ENCODE results near the gene EML3.
"Not testable (repeated sequence)": the region's sequence is repeated elsewhere in the genome, so short reads cannot be mapped to it uniquely, and the experiment has no call there.

Gene EML3

GRCh38 chr11:62599901-62600300, 12.7 kb downstream of the EML3 start:
- no peak for DNase-seq (ENCODE audit: low read depth in 2 of 2)

GRCh38 chr11:62599069-62599696, 13.4 kb downstream of the EML3 start:
- peak; percentile 89 to 94 for DNase-seq (ENCODE audit: low read depth in 2 of 2)

GRCh38 chr11:62595124-62595523, 17.5 kb downstream of the EML3 start:
- DNase-seq (ENCODE audit: low read depth in 2 of 2) = no peak

- DNase-seq (ENCODE audit: low read depth in 2 of 2) = peak in 1 of 2 experiments; percentile 74
Measured at GRCh38 chr11:62593434-62594044, 19.0 kb downstream of the EML3 start.

GRCh38 chr11:62592989-62593421, 19.6 kb downstream of the EML3 start:
- no peak for DNase-seq (ENCODE audit: low read depth in 2 of 2)

GRCh38 chr11:62592146-62592815, 20.3 kb downstream of the EML3 start:
- no peak for DNase-seq (ENCODE audit: low read depth in 2 of 2)

GRCh38 chr11:62591448-62592145, 21.0 kb downstream of the EML3 start, which contains the start of gene TUT1:
Gene TUT1, minus strand, starts transcription at chr11:62591523. Its CDS starts 38 bp downstream, at chr11:62591485.
- DNase-seq (ENCODE audit: low read depth in 2 of 2) = peak; percentile 93 to 94

GRCh38 chr11:62588966-62589637, 23.5 kb downstream of the EML3 start:
- DNase-seq (ENCODE audit: low read depth in 2 of 2) = no peak

- not testable (repeated sequence) for DNase-seq (ENCODE audit: low read depth in 2 of 2)
Measured at GRCh38 chr11:62585356-62585755, 27.2 kb downstream of the EML3 start.

- not testable (repeated sequence) for DNase-seq (ENCODE audit: low read depth in 2 of 2)
Measured at GRCh38 chr11:62581735-62582134, 30.8 kb downstream of the EML3 start.

- no peak for DNase-seq (ENCODE audit: low read depth in 2 of 2)
Measured at GRCh38 chr11:62580959-62581715, 31.4 kb downstream of the EML3 start.

- DNase-seq (ENCODE audit: low read depth in 2 of 2) = no peak
Measured at GRCh38 chr11:62579252-62579651, 33.3 kb downstream of the EML3 start.

GRCh38 chr11:62578541-62578940, 34.0 kb downstream of the EML3 start:
- DNase-seq (ENCODE audit: low read depth in 2 of 2) = no peak

- no peak for DNase-seq (ENCODE audit: low read depth in 2 of 2)
Measured at GRCh38 chr11:62577046-62577714, 35.4 kb downstream of the EML3 start.

GRCh38 chr11:62575837-62576236, 36.7 kb downstream of the EML3 start:
- DNase-seq (ENCODE audit: low read depth in 2 of 2) = no peak

GRCh38 chr11:62575156-62575555, 37.4 kb downstream of the EML3 start:
- DNase-seq (ENCODE audit: low read depth in 2 of 2) = no peak

GRCh38 chr11:62574363-62575071, 38.1 kb downstream of the EML3 start:
- peak in 1 of 2 experiments; percentile 17 for DNase-seq (ENCODE audit: low read depth in 2 of 2)

- peak; percentile 96 for DNase-seq (ENCODE audit: low read depth in 2 of 2)
Measured at GRCh38 chr11:62573592-62574362, 38.8 kb downstream of the EML3 start, which contains the start of gene EEF1G. Gene EEF1G, minus strand, starts transcription at chr11:62573891. Its CDS starts 49 bp downstream, at chr11:62573842.
